Stimulated activated CD4-positive, alpha-beta T cell treated with anti-CD3 and anti-CD28 coated beads, Interleukin-12 subunit alpha, Interleukin-12 subunit beta, amount 100 ng/mL, for 4 hours (primary cell): Measurements from ENCODE around the gene NANOG.
"Not testable (repeated sequence)": the region's sequence is repeated elsewhere in the genome, so short reads cannot be mapped to it uniquely, and the experiment has no call there.

Experiments
- DNase-seq: peaks from one replicate; pipeline ENCODE4 v3.0.0-alpha.2; 2020

Gene NANOG

GRCh38 chr12:7806863-7807487 lies 17.8 kb downstream of the NANOG start:
- peak; percentile 56 for DNase-seq

GRCh38 chr12:7825754-7826153 lies 36.6 kb downstream of the NANOG start:
- DNase-seq = not testable (repeated sequence)

- not testable (repeated sequence) for DNase-seq
These were observed 40.5 kb downstream of the NANOG start for GRCh38 chr12:7829737-7830136.

GRCh38 chr12:7832059-7832696 lies 43.0 kb downstream of the NANOG start:
- DNase-seq = no peak

GRCh38 chr12:7833201-7833600 lies 44.0 kb downstream of the NANOG start:
- not testable (repeated sequence) for DNase-seq

GRCh38 chr12:7833831-7834230 lies 44.6 kb downstream of the NANOG start:
- DNase-seq = no peak

GRCh38 chr12:7834701-7835100 lies 45.5 kb downstream of the NANOG start:
- no peak for DNase-seq

- DNase-seq = no peak
These were observed 45.9 kb downstream of the NANOG start for GRCh38 chr12:7835116-7835515.

GRCh38 chr12:7835766-7836165 lies 46.6 kb downstream of the NANOG start:
- no peak for DNase-seq

GRCh38 chr12:7837366-7837765 lies 48.2 kb downstream of the NANOG start:
- no peak for DNase-seq

- not testable (repeated sequence) for DNase-seq
These were observed 50.0 kb downstream of the NANOG start for GRCh38 chr12:7839226-7839625.

GRCh38 chr12:7839848-7840247 lies 50.6 kb downstream of the NANOG start:
- DNase-seq = not testable (repeated sequence)

GRCh38 chr12:7842444-7842843 lies 53.2 kb downstream of the NANOG start:
- not testable (repeated sequence) for DNase-seq

GRCh38 chr12:7843149-7843548 lies 53.9 kb downstream of the NANOG start:
- DNase-seq = not testable (repeated sequence)

GRCh38 chr12:7843583-7843982 lies 54.4 kb downstream of the NANOG start:
- DNase-seq = not testable (repeated sequence)

- no peak for DNase-seq
These were observed 54.9 kb downstream of the NANOG start for GRCh38 chr12:7844116-7844515.

- DNase-seq = not testable (repeated sequence)
These were observed 58.3 kb downstream of the NANOG start for GRCh38 chr12:7847226-7848097.

GRCh38 chr12:7848098-7848422 lies 58.9 kb downstream of the NANOG start:
- not testable (repeated sequence) for DNase-seq
